GM10847 (cell line): ENCODE measurements around the gene ITGA6.

ENCODE experiments used
- POLR2A ChIP-seq: IDR thresholded peaks from 2 replicates; pipeline ENCODE4 v1.6.1; 2011; ENCODE audit not compliant: insufficient read length; ENCODE audit errors: extremely low read depth

ITGA6 gene

GRCh38 chr2:172447811-172448493 lies 20.6 kb downstream of the ITGA6 start:
- no peak for TF ChIP-seq POLR2A

- TF ChIP-seq POLR2A, result no peak
Observed at GRCh38 chr2:172448544-172449267, 21.3 kb downstream of the ITGA6 start.

GRCh38 chr2:172449911-172450550 lies 22.6 kb downstream of the ITGA6 start:
- no peak for TF ChIP-seq POLR2A

GRCh38 chr2:172451923-172452322 lies 24.5 kb downstream of the ITGA6 start:
- no peak for TF ChIP-seq POLR2A

GRCh38 chr2:172452845-172453244 lies 25.5 kb downstream of the ITGA6 start:
- no peak for TF ChIP-seq POLR2A

GRCh38 chr2:172454404-172455120 lies 27.2 kb downstream of the ITGA6 start:
- TF ChIP-seq POLR2A, result no peak

- no peak for TF ChIP-seq POLR2A
Observed at GRCh38 chr2:172455121-172455515, 27.7 kb downstream of the ITGA6 start.

GRCh38 chr2:172456002-172456401 lies 28.6 kb downstream of the ITGA6 start:
- TF ChIP-seq POLR2A, result no peak

- TF ChIP-seq POLR2A, result no peak
Observed at GRCh38 chr2:172457536-172457935, 30.1 kb downstream of the ITGA6 start.

GRCh38 chr2:172458561-172459124 lies 31.3 kb downstream of the ITGA6 start:
- TF ChIP-seq POLR2A, result no peak

GRCh38 chr2:172460780-172461201 lies 33.4 kb downstream of the ITGA6 start:
- TF ChIP-seq POLR2A, result no peak

- TF ChIP-seq POLR2A, result no peak
Observed at GRCh38 chr2:172461591-172462372, 34.4 kb downstream of the ITGA6 start.

- no peak for TF ChIP-seq POLR2A
Observed at GRCh38 chr2:172462373-172462848, 35.0 kb downstream of the ITGA6 start.

- TF ChIP-seq POLR2A, result no peak
Observed at GRCh38 chr2:172462849-172463381, 35.5 kb downstream of the ITGA6 start.

GRCh38 chr2:172464400-172465129 lies 37.2 kb downstream of the ITGA6 start:
- TF ChIP-seq POLR2A, result no peak
